Esophagus squamous epithelium (tissue), 5 donors: ENCODE results near the gene PAQR8. TPM values are rescaled to one million over a fixed set of nuclear protein-coding genes. Genes with fewer than 3 reads are reported as not detected.
"Not testable (repeated sequence)": the region's sequence is repeated elsewhere in the genome, so short reads cannot be mapped to it uniquely, and the experiment has no call there.

Source experiments
- DNase-seq: peaks from one replicate; lab custom pipeline; 2025; lab: John Stamatoyannopoulos, UW
- H3K27ac ChIP-seq, 4 donors: fragments of 200-600 bp; sonication (generic); one replicate each; pipeline ENCODE4 v1.5.1; 2016 to 2019; ENCODE audit warnings: mild to moderate bottlenecking in 1 of 4
- H3K27me3 ChIP-seq, 4 donors: fragments of 200-600 bp; sonication (generic); 1 replicate in 3 of 4; 2 replicates in 1 of 4; pipeline versions ENCODE4 v1.5.1 to v1.6.0; 2017 to 2021; ENCODE audit warnings: antibody characterized with exemption in 1 of 4
- H3K36me3 ChIP-seq, 3 donors: fragments of 200-600 bp; sonication (generic); one replicate each; pipeline ENCODE4 v1.5.1; 2016 to 2019
- H3K4me1 ChIP-seq, 3 donors: fragments of 200-600 bp; sonication (generic); one replicate each; pipeline ENCODE4 v1.5.1; 2017 to 2019
- H3K4me3 ChIP-seq, 4 donors: fragments of 200-600 bp; sonication (generic); 1 replicate in 3 of 4; 2 replicates in 1 of 4; pipeline ENCODE4 v1.5.1; 2016 to 2019; ENCODE audit warnings: mild to moderate bottlenecking in 2 of 4, moderate library complexity in 1 of 4
- H3K9me3 ChIP-seq, 3 donors: fragments of 200-600 bp; sonication (generic); one replicate each; pipeline ENCODE4 v1.5.1; 2016 to 2019
- POLR2A ChIP-seq, 4 donors: fragments of 450-650 bp; IDR thresholded peaks; one replicate each; pipeline ENCODE4 v1.6.1; 2017; ENCODE audit warnings: antibody characterized with exemption in 4 of 4, mild to moderate bottlenecking in 4 of 4, moderate library complexity in 3 of 4
- WGBS, 2 donors: methylation state at CpG; one replicate each; pipeline ENCODE4 v1.1.5; 2018; 5-methylcytosine and 5-hydroxymethylcytosine counted together
- intact Hi-C: fragments of 100-400 bp; cut with DNase I; formaldehyde crosslinking; loops from one replicate; pipeline ENCODE4 v1.15.0; 2022
- total RNA-seq, 4 donors: library from RNA; depleted of rRNA; stranded (reverse); fragments of >200 nt; gene quantifications; one replicate each; pipeline ENCODE4 v1.1.0, GENCODE V29; 2016
- TF ChIP-seq, protein P1 (sequence below), 6 experiments: fragments of 450-650 bp in 4 of 6; fragments of 200-600 bp in 2 of 6; sonication (generic) in 2 of 6; IDR thresholded peaks; one replicate each; pipeline ENCODE4 v1.5.1; 2016 to 2019; ENCODE audit warnings: antibody characterized with exemption in 6 of 6, mild to moderate bottlenecking in 4 of 6, moderate library complexity in 4 of 6
- donor health status: DM: yes; HTN: yes; CAD: no.

The PAQR8 gene
- total RNA-seq, 4 donors from 2014 or later: 1.7 to 22.5 (median 11.5) TPM

DNA sequence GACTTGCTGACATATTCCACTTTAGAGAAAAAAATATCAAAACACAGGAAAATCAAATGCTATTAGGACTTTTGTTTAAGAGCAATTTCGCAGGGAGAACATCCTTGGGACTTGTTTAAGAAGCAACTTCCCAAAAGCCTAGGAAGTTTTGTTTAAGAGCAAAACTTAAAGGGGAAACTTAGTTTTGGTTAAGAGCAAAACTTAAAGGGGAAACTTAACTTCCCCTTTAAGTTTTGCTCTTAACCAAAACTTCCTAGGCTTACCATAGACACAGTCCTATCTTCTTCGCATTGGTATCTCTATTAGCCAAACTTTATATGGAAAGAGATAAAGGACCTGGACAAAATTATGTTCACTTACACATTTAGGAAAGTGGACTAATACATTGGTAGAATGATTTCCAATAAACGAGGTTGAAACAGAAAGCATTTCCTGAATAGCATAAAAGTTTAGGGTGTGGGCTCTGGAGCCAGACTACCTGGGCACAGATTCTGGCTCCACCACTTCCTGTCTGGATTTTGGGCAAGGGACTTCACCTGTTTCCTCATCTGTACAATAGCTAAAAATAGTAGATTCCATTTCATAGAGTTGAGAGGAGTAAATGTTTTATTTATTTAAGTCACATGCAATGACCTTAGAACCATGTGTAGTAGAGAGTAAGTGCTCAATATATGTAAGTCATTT is 15.7 kb downstream of the PAQR8 start:
- H3K27me3 ChIP-seq: no peaks in the 10 kb centered on the region
- intact Hi-C loops: no loop called here
- H3K4me3 ChIP-seq: no peak overlapping the region
- DNase-seq: no peak
- 41 to 65% methylated on average over 3 of the region's 3 CpGs for WGBS, 2 donors
- H3K4me1 ChIP-seq: peaks cover 0 to 23% (median 7%) of the 10 kb centered on the region in 3 donors
- no peaks in the 10 kb centered on the region for H3K9me3 ChIP-seq
- H3K36me3 ChIP-seq: peaks cover 0 to 6% (median 0%) of the 10 kb centered on the region in 3 donors
- TF ChIP-seq, protein P1, sequence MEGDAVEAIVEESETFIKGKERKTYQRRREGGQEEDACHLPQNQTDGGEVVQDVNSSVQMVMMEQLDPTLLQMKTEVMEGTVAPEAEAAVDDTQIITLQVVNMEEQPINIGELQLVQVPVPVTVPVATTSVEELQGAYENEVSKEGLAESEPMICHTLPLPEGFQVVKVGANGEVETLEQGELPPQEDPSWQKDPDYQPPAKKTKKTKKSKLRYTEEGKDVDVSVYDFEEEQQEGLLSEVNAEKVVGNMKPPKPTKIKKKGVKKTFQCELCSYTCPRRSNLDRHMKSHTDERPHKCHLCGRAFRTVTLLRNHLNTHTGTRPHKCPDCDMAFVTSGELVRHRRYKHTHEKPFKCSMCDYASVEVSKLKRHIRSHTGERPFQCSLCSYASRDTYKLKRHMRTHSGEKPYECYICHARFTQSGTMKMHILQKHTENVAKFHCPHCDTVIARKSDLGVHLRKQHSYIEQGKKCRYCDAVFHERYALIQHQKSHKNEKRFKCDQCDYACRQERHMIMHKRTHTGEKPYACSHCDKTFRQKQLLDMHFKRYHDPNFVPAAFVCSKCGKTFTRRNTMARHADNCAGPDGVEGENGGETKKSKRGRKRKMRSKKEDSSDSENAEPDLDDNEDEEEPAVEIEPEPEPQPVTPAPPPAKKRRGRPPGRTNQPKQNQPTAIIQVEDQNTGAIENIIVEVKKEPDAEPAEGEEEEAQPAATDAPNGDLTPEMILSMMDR (IDR thresholded peaks at IDR 0.05): no peak
- TF ChIP-seq POLR2A (IDR thresholded peaks at IDR 0.05): no peak
- H3K27ac ChIP-seq: no peak overlapping the region

DNA sequence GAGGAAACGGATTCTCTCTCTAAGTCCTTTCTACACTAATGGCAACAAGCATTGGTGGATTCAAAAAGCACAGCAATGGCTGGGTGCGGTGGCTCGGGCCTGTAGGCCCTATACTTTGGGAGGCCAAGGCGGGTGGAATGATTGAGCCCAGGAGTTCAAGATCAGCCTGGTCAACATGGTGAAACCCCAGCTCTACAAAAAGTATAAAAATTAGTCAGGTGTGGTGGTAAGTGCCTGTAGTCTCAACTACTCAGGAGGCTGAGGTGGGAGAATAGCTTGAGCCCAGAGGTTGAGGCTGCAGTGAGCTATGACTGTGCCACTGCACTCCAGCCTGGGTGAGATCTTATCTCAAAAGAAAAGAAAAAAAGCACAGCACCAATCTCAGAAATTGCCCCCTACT is 19.3 kb downstream of the PAQR8 start:
- Histone ChIP-seq H3K4me3 (no peak overlapping the region), H3K36me3 (peaks cover 0 to 6% (median 0%) of the 10 kb centered on the region in 3 donors), H3K27me3 (no peaks in the 10 kb centered on the region), H3K4me1 (peaks cover 0 to 21% (median 7%) of the 10 kb centered on the region in 3 donors), H3K27ac (no peak overlapping the region), H3K9me3 (no peaks in the 10 kb centered on the region)
- WGBS, 2 donors: 66 to 93% methylated on average over 3 to 4 of the region's 4 CpGs
- TF ChIP-seq, protein P1 (IDR thresholded peaks at IDR 0.05): no peak
- TF ChIP-seq POLR2A (IDR thresholded peaks at IDR 0.05): no peak
- intact Hi-C loops: no loop called here
- no peak for DNase-seq

DNA sequence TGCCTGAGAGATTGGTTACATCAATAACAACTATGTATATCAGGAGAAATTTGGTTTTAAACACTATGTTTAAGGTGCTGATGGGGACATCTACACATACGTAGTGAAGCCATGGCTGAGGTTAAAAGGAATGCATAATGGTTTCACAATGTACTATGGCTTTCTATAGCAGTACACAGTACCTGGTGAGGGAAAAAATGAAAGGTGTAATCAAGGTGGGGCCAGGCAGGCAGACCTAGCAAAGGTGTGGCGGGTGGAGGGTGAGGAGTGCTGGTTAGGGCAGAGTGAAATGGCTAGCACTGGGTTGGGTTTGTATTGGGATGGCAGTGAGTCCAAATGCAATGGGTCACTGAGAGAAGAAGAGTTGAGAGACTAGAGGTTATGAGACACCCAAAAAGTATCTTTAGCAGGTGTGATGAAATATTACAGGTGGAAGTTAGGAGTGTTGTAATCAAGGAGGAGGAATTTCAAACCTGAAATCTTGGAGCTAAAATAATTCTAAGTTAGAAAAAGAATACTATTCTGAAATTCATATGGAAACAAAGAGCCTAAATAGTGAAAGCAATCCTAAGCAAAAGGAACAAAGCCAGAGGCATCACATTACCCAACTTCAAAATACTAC is 22.3 kb downstream of the PAQR8 start:
- no peak for TF ChIP-seq POLR2A (IDR thresholded peaks at IDR 0.05)
- TF ChIP-seq, protein P1 (IDR thresholded peaks at IDR 0.05): no peak
- intact Hi-C loops: no loop called here
- Histone ChIP-seq H3K27me3 (no peaks in the 10 kb centered on the region), H3K36me3 (peaks cover 0 to 6% (median 0%) of the 10 kb centered on the region in 3 donors), H3K4me3 (no peak overlapping the region), H3K4me1 (peaks cover 0 to 18% (median 0%) of the 10 kb centered on the region in 3 donors), H3K27ac (no peak overlapping the region), H3K9me3 (no peaks in the 10 kb centered on the region)
- 81 to 86% methylated on average over 2 of the region's 2 CpGs for WGBS, 2 donors
- DNase-seq: no peak

DNA sequence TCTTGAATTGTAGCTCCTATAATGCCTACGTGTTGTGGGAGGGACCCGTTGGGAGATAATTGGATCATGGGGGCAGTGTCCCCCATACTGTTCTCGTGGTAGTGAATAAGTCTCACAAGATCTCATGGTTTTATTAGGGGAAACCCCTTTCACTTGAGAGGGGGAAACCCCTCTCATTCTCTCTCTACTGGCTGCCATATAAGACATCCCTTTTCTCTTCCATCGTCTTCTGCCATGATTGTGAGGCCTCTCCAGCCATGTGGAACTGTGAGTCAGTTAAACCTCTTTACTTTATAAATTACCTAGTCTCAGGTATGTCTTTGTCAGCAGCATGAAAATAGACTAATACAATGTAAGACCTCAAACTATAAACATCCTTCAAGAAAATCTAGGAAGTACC is 23.1 kb downstream of the PAQR8 start:
- Histone ChIP-seq H3K36me3 (peaks cover 0 to 6% (median 0%) of the 10 kb centered on the region in 3 donors), H3K4me3 (no peak overlapping the region), H3K27me3 (no peaks in the 10 kb centered on the region), H3K9me3 (no peaks in the 10 kb centered on the region), H3K4me1 (peaks cover 0 to 27% (median 4%) of the 10 kb centered on the region in 3 donors), H3K27ac (no peak overlapping the region)
- WGBS, 2 donors: 82 to 88% methylated on average over 4 of the region's 4 CpGs
- no peak for DNase-seq
- intact Hi-C loops: no loop called here
- no peak for TF ChIP-seq POLR2A (IDR thresholded peaks at IDR 0.05)
- TF ChIP-seq, protein P1 (IDR thresholded peaks at IDR 0.05): no peak

DNA sequence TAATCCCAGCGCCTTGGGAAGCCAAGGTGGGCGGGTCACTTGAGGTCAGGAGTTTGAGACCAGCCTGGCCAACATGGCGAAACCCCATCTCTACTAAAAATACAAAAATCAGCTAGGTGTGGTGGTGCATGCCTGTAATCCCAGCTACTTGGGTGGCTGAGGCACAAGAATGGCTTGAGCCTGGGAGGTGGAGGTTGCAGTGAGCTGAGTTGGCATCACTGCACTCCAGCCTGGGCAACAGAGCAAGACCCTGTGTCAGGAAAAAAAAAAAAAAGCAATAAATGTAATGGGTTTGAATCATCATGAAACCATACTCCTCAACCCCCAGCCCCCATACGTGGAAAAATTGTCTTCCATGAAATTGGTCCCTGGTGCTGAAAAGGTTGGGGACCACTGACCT is 26.2 kb downstream of the PAQR8 start:
- H3K36me3 ChIP-seq, intact Hi-C loops, DNase-seq, H3K4me3 ChIP-seq, H3K9me3 ChIP-seq, H3K27me3 ChIP-seq: not testable (repeated sequence)
- Histone ChIP-seq H3K4me1 (peaks cover 0 to 36% (median 11%) of the 10 kb centered on the region in 3 donors), H3K27ac (peak overlapping the region in 3 of 4 donors; percentile 6 to 62 (median 29))
- WGBS, 2 donors: 74 to 100% methylated on average over 4 of the region's 4 CpGs
